Activated CD4-positive, alpha-beta T cell treated with anti-CD3 and anti-CD28 coated beads for 4 hours (primary cell): ENCODE data around the gene PRR12.
A peak's percentile ranks its signal among the peaks of the same experiment; 100 is the strongest.
"Not testable (repeated sequence)": the region's sequence is repeated elsewhere in the genome, so short reads cannot be mapped to it uniquely, and the experiment has no call there.

ENCODE experiments used
- DNase-seq, 2 donors: peaks; one replicate each; pipeline ENCODE4 v3.0.0-alpha.2; 2020

The PRR12 gene

GRCh38 chr19:49624967-49625910, 34.3 kb downstream of the PRR12 start:
- DNase-seq = no peak

GRCh38 chr19:49626226-49626625, 35.2 kb downstream of the PRR12 start:
- no peak for DNase-seq

GRCh38 chr19:49629659-49630058, 38.7 kb downstream of the PRR12 start:
- DNase-seq = no peak

- no peak for DNase-seq
These were observed 40.1 kb downstream of the PRR12 start for GRCh38 chr19:49631014-49631588.

- no peak for DNase-seq
These were observed 40.7 kb downstream of the PRR12 start for GRCh38 chr19:49631610-49632192.

- no peak for DNase-seq
These were observed 41.6 kb downstream of the PRR12 start for GRCh38 chr19:49632576-49632975.

GRCh38 chr19:49633273-49633672, 42.3 kb downstream of the PRR12 start:
- DNase-seq = not testable (repeated sequence)

- no peak for DNase-seq
These were observed 44.7 kb downstream of the PRR12 start for GRCh38 chr19:49635530-49636232.

GRCh38 chr19:49636233-49636932, 45.4 kb downstream of the PRR12 start:
- no peak for DNase-seq

GRCh38 chr19:49637821-49638738, 47.1 kb downstream of the PRR12 start:
- DNase-seq = no peak

GRCh38 chr19:49639401-49640112, 48.6 kb downstream of the PRR12 start:
- no peak for DNase-seq

GRCh38 chr19:49640113-49640898, 49.3 kb downstream of the PRR12 start, which contains the start of gene RRAS:
Gene RRAS (minus strand): TSS chr19:49640143. CDS start chr19:49640098, 45 bp downstream.
- peak; percentile 100 for DNase-seq

GRCh38 chr19:49641688-49642491, 50.9 kb downstream of the PRR12 start, which contains the start of gene SCAF1:
Gene SCAF1 (plus strand): TSS chr19:49642209. CDS start chr19:49645027, 2,818 bp downstream.
- peak; percentile 98 to 99 for DNase-seq

GRCh38 chr19:49642492-49643035, 51.6 kb downstream of the PRR12 start:
- DNase-seq = no peak

- no peak for DNase-seq
These were observed 52.5 kb downstream of the PRR12 start for GRCh38 chr19:49643466-49643865.

- DNase-seq = no peak
These were observed 54.6 kb downstream of the PRR12 start for GRCh38 chr19:49645592-49645991.

- no peak for DNase-seq
These were observed 55.0 kb downstream of the PRR12 start for GRCh38 chr19:49645995-49646394.

- no peak for DNase-seq
These were observed 55.6 kb downstream of the PRR12 start for GRCh38 chr19:49646586-49646985.
